SK-N-SH (cell line): ENCODE data around the gene DRG1. TPM values are rescaled to one million over a fixed set of nuclear protein-coding genes. Genes with fewer than 3 reads are reported as not detected.

ENCODE experiments used
- CTCF ChIA-PET: fragments of 300-600, 350-600 bp; formaldehyde crosslinking; extraction: SDS; loops from one replicate; lab custom pipeline; 2021; lab: Yijun Ruan, JAX
- POLR2A ChIA-PET: fragments of 350-600 bp; sonication (Branson Sonifier 250); formaldehyde crosslinking; extraction: SDS; loops from one replicate; lab custom pipeline; 2020; ENCODE audit warnings: antibody characterized with exemption, inconsistent platforms; lab: Yijun Ruan, JAX
- DNase-seq: peaks from one replicate; pipeline ENCODE4 v3.0.0; 2012
- H2AFZ ChIP-seq: fragments of 200-600 bp; sonication (generic); 2 replicates; pipeline ENCODE4 v1.8.1; 2016; ENCODE audit warnings: antibody characterized with exemption, mild to moderate bottlenecking, low read depth
- H3F3A ChIP-seq: fragments of 200-600 bp; sonication (generic); replicated peaks from 2 replicates; pipeline ENCODE3; 2016; ENCODE audit warnings: antibody characterized with exemption, mild to moderate bottlenecking; ENCODE audit not compliant: insufficient read depth
- H3K27ac ChIP-seq, 2 experiments: fragments of 200-500 bp in 1 of 2; fragments of 200-600 bp in 1 of 2; sonication (Bioruptor generic) in 1 of 2; sonication (generic), shearing (Covaris generic) in 1 of 2; 2 replicates each; pipeline versions ENCODE4 v1.5.1 to v1.6.1; 2014 to 2016; ENCODE audit warnings: low read depth in 2 of 2, inconsistent platforms in 1 of 2, low read length in 1 of 2, mild to moderate bottlenecking in 1 of 2, mixed read lengths in 1 of 2
- H3K27me3 ChIP-seq: fragments of 200-600 bp; sonication (generic), shearing (Covaris generic); 2 replicates; pipeline ENCODE4 v1.6.1; 2016; ENCODE audit warnings: mixed run types; ENCODE audit not compliant: insufficient read depth
- H3K36me3 ChIP-seq, 2 experiments: fragments of 200-500 bp in 1 of 2; fragments of 200-600 bp in 1 of 2; sonication (Bioruptor generic) in 1 of 2; sonication (generic) in 1 of 2; replicated peaks in 1 of 2; 2 replicates each; pipeline versions ENCODE3 to v1.5.1; 2014 to 2016; ENCODE audit warnings: low read length in 1 of 2, mild to moderate bottlenecking in 1 of 2; ENCODE audit not compliant: insufficient read depth in 2 of 2, control insufficient read depth in 1 of 2
- H3K4me1 ChIP-seq, 2 experiments: fragments of 200-500 bp in 1 of 2; fragments of 200-600 bp in 1 of 2; sonication (Bioruptor generic) in 1 of 2; sonication (generic), shearing (Covaris generic) in 1 of 2; 2 replicates each; pipeline versions ENCODE4 v1.5.1 to v1.6.1; 2014 to 2016; ENCODE audit warnings: low read depth in 1 of 2, low read length in 1 of 2, mixed run types in 1 of 2; ENCODE audit not compliant: insufficient read depth in 2 of 2, control insufficient read depth in 1 of 2
- H3K4me2 ChIP-seq: fragments of 200-600 bp; sonication (generic), shearing (Covaris generic); 2 replicates; pipeline ENCODE4 v1.6.1; 2017; ENCODE audit warnings: mixed run types
- H3K4me3 ChIP-seq, 2 experiments: fragments of 200-500 bp in 1 of 2; fragments of 200-600 bp in 1 of 2; sonication (Bioruptor generic) in 1 of 2; sonication (generic), shearing (Covaris generic) in 1 of 2; 2 replicates each; pipeline versions ENCODE4 v1.5.1 to v1.8.1; 2014 to 2016; ENCODE audit warnings: low read depth in 2 of 2, inconsistent platforms in 1 of 2, low read length in 1 of 2, mild to moderate bottlenecking in 1 of 2, mixed read lengths in 1 of 2, moderate library complexity in 1 of 2
- H3K79me2 ChIP-seq: fragments of 200-600 bp; sonication (generic); 2 replicates; pipeline ENCODE4 v1.8.1; 2017; ENCODE audit warnings: mild to moderate bottlenecking; ENCODE audit not compliant: insufficient read depth
- H3K9ac ChIP-seq: fragments of 200-600 bp; sonication (generic); 2 replicates; pipeline ENCODE4 v1.6.1; 2017; ENCODE audit warnings: mixed run types
- H3K9me2 ChIP-seq: fragments of 200-600 bp; sonication (generic); 2 replicates; pipeline ENCODE4 v1.6.1; 2017; ENCODE audit warnings: mixed run types
- H3K9me3 ChIP-seq: fragments of 200-600 bp; sonication (generic); 2 replicates; pipeline ENCODE4 v1.6.1; 2017; ENCODE audit warnings: mixed run types, mild to moderate bottlenecking, moderate library complexity
- H4K20me1 ChIP-seq: fragments of 200-600 bp; sonication (generic); 2 replicates; pipeline ENCODE4 v1.6.1; 2017; ENCODE audit warnings: mild to moderate bottlenecking, mixed run types; ENCODE audit not compliant: insufficient read depth
- CTCF ChIP-seq: fragments of 200-600 bp; sonication (generic); IDR thresholded peaks from 2 replicates; pipeline ENCODE4 v1.6.1; 2017; ENCODE audit warnings: antibody characterized with exemption, mild to moderate bottlenecking, moderate library complexity
- FOXJ3 ChIP-seq: sonication (generic); formaldehyde crosslinking; IDR thresholded peaks from 2 replicates; pipeline ENCODE4 v1.5.1; 2020; ENCODE audit warnings: mild to moderate bottlenecking, missing genetic modification reagents
- GATA2 ChIP-seq: sonication (generic); formaldehyde crosslinking; IDR thresholded peaks from 2 replicates; pipeline ENCODE4 v1.5.0; 2020; ENCODE audit warnings: mild to moderate bottlenecking, missing genetic modification reagents
- NFIC ChIP-seq: IDR thresholded peaks from 2 replicates; pipeline ENCODE4 v1.4.0; 2012; ENCODE audit warnings: borderline replicate concordance
- NRF1 ChIP-seq: IDR thresholded peaks from 2 replicates; pipeline ENCODE4 v1.6.1; 2012; ENCODE audit warnings: low read depth, mild to moderate bottlenecking, low read length
- POLR2AphosphoS5 ChIP-seq: IDR thresholded peaks from 2 replicates; pipeline ENCODE4 v1.6.1; 2012; ENCODE audit warnings: low read depth, low read length
- TAF1 ChIP-seq: IDR thresholded peaks from 2 replicates; pipeline ENCODE4 v1.6.1; 2012; ENCODE audit warnings: low read depth, mild to moderate bottlenecking, low read length, moderate library complexity, borderline replicate concordance
- TCF12 ChIP-seq: IDR thresholded peaks from 2 replicates; pipeline ENCODE4 v1.4.0; 2012
- YY1 ChIP-seq: IDR thresholded peaks from 2 replicates; pipeline ENCODE4 v1.4.0; 2012; ENCODE audit warnings: low read depth, mild to moderate bottlenecking
- ZBTB33 ChIP-seq: IDR thresholded peaks from 2 replicates; pipeline ENCODE4 v1.4.0; 2012; ENCODE audit warnings: low read depth, borderline replicate concordance
- WGBS: methylation state at CpG from one replicate; pipeline ENCODE4 v1.1.6; 2017; ENCODE audit warnings: low lambda C conversion rate; 5-methylcytosine and 5-hydroxymethylcytosine counted together
- polyA plus RNA-seq, 3 experiments: library from polyadenylated mRNA; depleted of rRNA; stranded (reverse); fragments of >200 nt; gene quantifications; 2 replicates each; pipeline ENCODE4 v1.2.3, GENCODE V29; 2012
- TF ChIP-seq, protein P1 (sequence below): IDR thresholded peaks from 2 replicates; pipeline ENCODE4; 2012
- TF ChIP-seq, protein P2 (sequence below): IDR thresholded peaks from 2 replicates; pipeline ENCODE4 v1.6.1; 2012; ENCODE audit warnings: mild to moderate bottlenecking, low read depth, low read length, moderate library complexity

Gene DRG1
- polyA plus RNA-seq, 1 of the 3 experiments (the other 2 are of a cell fraction) = 56.3 TPM

GRCh38 chr22:31360029-31360428 is 39.4 kb upstream of the DRG1 start (continued):
- TF ChIP-seq ZBTB33 = no peak
- TF ChIP-seq, protein P1, sequence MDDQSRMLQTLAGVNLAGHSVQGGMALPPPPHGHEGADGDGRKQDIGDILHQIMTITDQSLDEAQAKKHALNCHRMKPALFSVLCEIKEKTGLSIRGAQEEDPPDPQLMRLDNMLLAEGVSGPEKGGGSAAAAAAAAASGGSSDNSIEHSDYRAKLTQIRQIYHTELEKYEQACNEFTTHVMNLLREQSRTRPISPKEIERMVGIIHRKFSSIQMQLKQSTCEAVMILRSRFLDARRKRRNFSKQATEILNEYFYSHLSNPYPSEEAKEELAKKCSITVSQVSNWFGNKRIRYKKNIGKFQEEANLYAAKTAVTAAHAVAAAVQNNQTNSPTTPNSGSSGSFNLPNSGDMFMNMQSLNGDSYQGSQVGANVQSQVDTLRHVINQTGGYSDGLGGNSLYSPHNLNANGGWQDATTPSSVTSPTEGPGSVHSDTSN = no peak

- ChIA-PET POLR2A (no interaction called here), CTCF (no interaction called here)
- WGBS = 54% methylated on average over 1 of the region's 1 CpG
Measured at GRCh38 chr22:31361743-31362142, 37.7 kb upstream of the DRG1 start.

More at GRCh38 chr22:31361743-31362142, 37.7 kb upstream of the DRG1 start:
- Histone ChIP-seq H3F3A (no peaks in the 10 kb centered on the region), H3K9me2 (no peaks in the 10 kb centered on the region), H3K9ac (no peak overlapping the region), H3K79me2 (no peaks in the 10 kb centered on the region), H3K9me3 (no peaks in the 10 kb centered on the region), H3K27ac (no peak overlapping the region), H4K20me1 (no peaks in the 10 kb centered on the region), H3K27me3 (no peaks in the 10 kb centered on the region), H3K4me2 (no peak overlapping the region), H3K4me3 (no peak overlapping the region), H3K4me1 (no peaks in the 10 kb centered on the region), H2AFZ (no peak overlapping the region), H3K36me3 (no peaks in the 10 kb centered on the region)
- TF ChIP-seq TAF1 (no peak), ZBTB33 (no peak), POLR2AphosphoS5 (no peak), YY1 (no peak), NRF1 (no peak), NFIC (no peak), GATA2 (CRISPR knock-in tag) (no peak), TCF12 (no peak), CTCF (no peak), FOXJ3 (CRISPR knock-in tag) (no peak)
- TF ChIP-seq, protein P1 = no peak
- TF ChIP-seq, protein P2, sequence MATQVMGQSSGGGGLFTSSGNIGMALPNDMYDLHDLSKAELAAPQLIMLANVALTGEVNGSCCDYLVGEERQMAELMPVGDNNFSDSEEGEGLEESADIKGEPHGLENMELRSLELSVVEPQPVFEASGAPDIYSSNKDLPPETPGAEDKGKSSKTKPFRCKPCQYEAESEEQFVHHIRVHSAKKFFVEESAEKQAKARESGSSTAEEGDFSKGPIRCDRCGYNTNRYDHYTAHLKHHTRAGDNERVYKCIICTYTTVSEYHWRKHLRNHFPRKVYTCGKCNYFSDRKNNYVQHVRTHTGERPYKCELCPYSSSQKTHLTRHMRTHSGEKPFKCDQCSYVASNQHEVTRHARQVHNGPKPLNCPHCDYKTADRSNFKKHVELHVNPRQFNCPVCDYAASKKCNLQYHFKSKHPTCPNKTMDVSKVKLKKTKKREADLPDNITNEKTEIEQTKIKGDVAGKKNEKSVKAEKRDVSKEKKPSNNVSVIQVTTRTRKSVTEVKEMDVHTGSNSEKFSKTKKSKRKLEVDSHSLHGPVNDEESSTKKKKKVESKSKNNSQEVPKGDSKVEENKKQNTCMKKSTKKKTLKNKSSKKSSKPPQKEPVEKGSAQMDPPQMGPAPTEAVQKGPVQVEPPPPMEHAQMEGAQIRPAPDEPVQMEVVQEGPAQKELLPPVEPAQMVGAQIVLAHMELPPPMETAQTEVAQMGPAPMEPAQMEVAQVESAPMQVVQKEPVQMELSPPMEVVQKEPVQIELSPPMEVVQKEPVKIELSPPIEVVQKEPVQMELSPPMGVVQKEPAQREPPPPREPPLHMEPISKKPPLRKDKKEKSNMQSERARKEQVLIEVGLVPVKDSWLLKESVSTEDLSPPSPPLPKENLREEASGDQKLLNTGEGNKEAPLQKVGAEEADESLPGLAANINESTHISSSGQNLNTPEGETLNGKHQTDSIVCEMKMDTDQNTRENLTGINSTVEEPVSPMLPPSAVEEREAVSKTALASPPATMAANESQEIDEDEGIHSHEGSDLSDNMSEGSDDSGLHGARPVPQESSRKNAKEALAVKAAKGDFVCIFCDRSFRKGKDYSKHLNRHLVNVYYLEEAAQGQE = no peak
- DNase-seq = no peak
